Choroid plexus epithelial cell (primary cell): ENCODE data around the gene SLC25A10.

Experiments used
- DNase-seq: peaks from one replicate; pipeline ENCODE4 v3.0.0-alpha.2; 2010; ENCODE audit warnings: low read depth
- H3K4me3 ChIP-seq: 2 replicates; pipeline ENCODE4 v1.5.1; 2011; ENCODE audit warnings: low read depth, mild to moderate bottlenecking, control low read depth, low read length, moderate library complexity
- TF ChIP-seq, protein P1 (sequence below): conservative IDR thresholded peaks from 2 replicates; pipeline ENCODE4 v1.5.1; 2011; ENCODE audit warnings: low read depth, mild to moderate bottlenecking, control low read depth, inconsistent platforms, low read length, moderate library complexity

The SLC25A10 gene

DNA sequence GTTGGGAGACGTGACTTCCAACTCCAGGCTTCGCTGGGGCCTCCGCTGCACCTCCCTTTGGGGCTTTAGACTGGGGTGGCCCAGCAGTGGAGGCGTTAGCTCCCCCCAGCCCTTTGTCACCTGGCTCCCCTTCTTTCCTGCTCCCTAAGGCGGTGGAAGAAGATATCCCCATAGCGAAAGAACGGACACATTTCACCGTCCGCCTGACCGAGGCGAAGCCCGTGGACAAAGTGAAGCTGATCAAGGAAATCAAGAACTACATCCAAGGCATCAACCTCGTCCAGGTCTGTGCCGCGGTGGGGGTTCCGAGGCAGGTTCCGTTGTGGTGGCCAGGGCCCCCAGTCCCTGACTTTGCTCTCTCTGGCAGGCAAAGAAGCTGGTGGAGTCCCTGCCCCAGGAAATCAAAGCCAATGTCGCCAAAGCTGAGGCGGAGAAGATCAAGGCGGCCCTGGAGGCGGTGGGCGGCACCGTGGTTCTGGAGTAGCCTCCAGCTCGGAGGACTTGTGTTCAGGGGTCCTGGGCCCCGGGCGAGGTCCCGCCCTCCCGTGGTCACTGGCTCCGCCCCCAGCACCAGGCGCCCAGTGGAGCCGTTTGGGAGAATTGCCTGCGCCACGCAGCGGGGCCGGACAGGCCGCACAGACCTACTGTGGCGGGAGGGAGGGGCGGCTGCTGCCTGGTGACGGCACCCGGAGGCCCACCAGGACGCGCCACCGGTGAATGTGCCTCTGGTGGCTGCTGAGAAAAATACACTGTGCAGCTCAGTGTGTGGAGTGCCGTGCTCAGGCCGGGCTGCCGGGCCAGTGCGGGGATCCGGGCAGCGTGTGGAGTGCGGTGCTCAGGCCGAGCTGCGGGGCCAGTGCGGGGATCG, 5.1 kb upstream of the SLC25A10 start:
- TF ChIP-seq, protein P1, sequence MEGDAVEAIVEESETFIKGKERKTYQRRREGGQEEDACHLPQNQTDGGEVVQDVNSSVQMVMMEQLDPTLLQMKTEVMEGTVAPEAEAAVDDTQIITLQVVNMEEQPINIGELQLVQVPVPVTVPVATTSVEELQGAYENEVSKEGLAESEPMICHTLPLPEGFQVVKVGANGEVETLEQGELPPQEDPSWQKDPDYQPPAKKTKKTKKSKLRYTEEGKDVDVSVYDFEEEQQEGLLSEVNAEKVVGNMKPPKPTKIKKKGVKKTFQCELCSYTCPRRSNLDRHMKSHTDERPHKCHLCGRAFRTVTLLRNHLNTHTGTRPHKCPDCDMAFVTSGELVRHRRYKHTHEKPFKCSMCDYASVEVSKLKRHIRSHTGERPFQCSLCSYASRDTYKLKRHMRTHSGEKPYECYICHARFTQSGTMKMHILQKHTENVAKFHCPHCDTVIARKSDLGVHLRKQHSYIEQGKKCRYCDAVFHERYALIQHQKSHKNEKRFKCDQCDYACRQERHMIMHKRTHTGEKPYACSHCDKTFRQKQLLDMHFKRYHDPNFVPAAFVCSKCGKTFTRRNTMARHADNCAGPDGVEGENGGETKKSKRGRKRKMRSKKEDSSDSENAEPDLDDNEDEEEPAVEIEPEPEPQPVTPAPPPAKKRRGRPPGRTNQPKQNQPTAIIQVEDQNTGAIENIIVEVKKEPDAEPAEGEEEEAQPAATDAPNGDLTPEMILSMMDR, result no peak
- DNase-seq, result no peak
- H3K4me3 ChIP-seq, result no peak overlapping the region

DNA sequence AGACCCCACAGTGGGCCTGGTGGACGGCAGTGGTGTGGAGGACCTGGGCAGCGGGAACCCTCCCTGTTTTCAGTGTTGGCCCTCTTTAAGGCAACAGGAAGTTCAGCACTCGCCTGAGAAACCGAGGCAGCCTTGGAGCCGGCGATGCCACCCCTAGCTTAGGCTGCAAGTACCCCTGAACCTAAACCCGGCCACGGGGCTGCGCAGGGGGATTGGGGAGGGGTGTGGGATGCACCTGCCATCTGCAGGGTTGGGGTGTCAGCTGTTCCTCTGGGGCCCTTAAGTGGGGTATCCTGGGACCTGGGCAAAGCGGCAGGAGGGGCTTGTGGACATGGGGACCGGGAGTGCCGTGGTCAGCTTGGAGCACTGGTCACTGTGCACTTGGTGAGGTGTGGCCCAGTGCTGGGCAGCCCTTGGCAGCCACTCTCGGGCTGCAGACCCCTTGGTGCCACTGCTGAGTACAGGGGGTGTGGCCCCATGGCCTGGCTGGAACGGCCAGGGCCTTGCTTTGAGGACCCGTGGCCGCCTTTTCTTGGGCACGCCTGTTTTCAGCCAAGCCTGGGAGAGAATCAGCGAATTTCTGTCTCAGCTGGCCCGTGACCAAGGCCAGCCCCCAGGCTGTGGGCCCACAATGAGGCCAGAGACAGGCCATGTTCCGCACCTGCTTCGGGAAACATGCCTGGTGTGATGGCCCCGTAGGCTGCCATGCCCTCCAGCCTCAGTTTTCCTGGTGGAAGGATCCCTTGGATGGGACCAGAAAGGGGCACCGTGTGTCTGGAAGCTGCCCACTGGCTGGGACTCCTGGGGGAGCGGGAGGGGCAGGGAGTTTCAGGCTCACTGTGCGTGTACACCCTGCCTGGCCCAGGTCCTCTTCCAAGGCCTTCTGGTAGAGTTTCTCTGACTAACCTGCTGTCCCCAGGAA, 4.1 kb upstream of the SLC25A10 start:
- H3K4me3 ChIP-seq, result no peak overlapping the region
- DNase-seq, result no peak
- TF ChIP-seq, protein P1, result no peak

DNA sequence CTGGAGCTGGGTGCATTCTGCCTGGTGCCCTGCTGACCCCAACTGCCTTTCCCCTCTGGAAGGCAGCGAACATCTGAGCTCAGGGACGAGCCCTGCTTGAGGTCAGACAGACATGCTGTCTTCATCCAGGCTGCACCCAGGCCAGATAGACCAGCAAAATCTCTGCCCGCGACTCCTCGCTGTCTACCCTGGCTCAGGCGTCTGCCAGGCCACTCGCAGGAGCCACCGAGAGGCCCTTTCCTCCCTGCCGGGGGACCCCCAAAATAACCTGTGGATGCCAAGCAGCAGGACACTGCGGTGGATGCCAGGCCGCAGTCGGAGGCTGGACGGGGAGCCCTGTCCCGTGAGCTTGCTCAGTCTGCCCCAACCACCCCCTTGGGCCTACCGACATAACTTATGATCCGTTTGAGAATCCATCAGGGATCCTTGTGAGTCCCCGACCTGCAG, 3.3 kb upstream of the SLC25A10 start:
- no peak for DNase-seq

DNA sequence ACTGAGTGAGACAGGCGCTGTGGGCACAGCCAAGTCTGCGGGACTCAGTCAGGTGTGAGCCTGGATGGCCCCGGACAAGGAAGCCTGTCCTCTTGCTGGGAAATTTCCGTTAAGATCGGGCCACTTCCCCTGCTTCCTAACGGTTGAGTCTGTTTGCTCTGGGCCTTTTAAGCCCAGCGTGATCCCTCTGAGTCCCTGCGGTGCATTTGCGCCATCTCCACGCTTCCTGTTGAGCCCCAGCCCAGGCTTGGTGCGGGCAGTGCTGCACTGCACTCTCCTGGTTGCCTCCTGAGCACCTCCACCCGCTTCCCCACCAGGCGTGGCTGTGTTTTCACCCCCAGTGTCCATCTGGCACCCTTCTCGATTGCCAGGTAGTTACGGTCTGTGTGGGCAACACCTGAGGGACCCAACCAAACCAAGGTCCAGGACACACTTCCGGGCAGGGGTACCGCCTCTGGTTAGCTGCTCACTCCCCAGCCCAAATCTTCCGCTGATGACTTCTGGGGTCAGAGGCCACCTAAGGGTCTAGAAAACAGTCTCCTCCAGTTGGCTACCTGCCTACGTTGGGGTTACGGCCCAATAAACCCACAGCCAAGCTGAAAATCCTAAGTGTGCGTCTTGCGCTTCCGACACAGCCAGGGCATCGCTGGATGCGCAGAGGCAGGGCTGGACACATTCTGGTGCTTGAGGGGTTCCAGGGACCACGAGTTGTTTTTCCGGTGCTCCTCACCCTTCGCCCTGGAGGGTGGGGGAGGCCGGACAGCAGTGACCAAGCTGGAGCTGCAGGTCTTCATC, 1.4 kb upstream of the SLC25A10 start:
- DNase-seq, result peak; percentile 59
- H3K4me3 ChIP-seq, result peak overlapping the region; percentile 8
- TF ChIP-seq, protein P1, result peak; percentile 11

More for the DNA sequence above, 3.3 kb upstream of the SLC25A10 start:
- H3K4me3 ChIP-seq, result no peak overlapping the region
- TF ChIP-seq, protein P1, result no peak

DNA sequence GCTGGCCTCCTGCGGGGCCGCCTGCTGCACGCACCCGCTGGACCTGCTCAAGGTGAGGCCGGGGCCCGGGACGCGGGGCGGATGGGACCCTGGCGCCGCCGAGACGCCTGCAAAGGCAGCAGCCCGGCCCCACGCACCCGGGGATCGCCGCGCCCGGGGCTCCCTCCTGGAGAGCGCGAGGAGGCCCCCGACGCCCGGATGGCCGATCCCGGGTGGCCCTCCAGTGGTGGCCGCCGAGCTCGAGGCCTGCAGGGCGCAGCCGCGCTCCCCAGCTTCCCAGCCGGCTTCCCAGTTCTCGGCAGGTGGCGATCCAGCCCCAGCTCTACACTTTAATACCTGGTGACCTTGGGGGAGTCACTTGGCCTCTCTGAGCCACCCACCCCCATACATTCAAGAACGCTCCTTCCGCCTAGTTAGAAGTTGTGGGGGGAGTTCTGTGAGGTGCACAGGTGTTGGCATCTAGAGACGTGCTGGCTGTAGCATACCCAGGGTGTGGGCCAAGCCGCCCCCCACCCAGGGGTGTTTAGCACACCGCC, 452 bp downstream of the SLC25A10 start:
- DNase-seq, result peak; percentile 19
- TF ChIP-seq, protein P1, result no peak
- H3K4me3 ChIP-seq, result peak overlapping the region; percentile 66

DNA sequence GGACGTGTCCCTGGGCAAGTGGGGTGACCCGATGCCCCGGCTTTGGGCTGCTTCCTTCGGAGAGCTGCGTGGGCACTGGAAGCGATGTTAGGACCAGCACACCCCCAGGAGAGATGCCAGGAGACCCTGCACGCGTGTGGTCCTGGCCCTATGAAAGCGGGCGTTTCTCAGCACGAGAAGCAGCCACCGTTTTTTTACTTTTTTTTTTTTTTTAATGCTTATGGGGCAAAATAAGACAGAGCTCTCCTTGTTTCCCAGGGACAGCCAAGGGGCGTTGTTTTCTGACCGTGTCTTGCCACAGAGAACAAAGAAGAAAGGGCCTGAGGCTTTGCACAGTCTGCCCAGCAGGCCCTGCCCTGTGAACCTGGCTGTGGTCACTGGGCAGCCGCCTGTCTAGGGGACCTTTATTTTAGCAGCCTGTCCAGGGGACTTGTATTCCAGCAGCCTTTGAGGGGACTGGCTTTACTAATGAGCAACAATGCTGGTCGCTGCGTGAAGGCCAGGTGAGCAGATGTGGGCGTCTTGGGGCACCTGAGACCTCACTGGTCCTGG, 996 bp downstream of the SLC25A10 start:
- H3K4me3 ChIP-seq, result peak overlapping the region; percentile 66
- DNase-seq, result no peak
- TF ChIP-seq, protein P1, result no peak
